ENCODE measurements around the gene MAPK8.
"Not testable (repeated sequence)": the region's sequence is repeated elsewhere in the genome, so short reads cannot be mapped to it uniquely, and the experiment has no call there.

The MAPK8 gene

GRCh38 chr10:48336978-48337599 is 30.6 kb downstream of the MAPK8 start:
- H3K27me3 ChIP-seq (replicated peaks; ENCODE audit: control insufficient read depth, insufficient read depth, low read length): no peaks in the 10 kb centered on the region
- TF ChIP-seq CTCF (IDR thresholded peaks at IDR 0.05; ENCODE audit: insufficient read depth, low read length, poor library complexity, severe bottlenecking): no peak
- peak; percentile 22 for DNase-seq (ENCODE audit: extremely low read depth, insufficient read length)
- no peaks in the 10 kb centered on the region for H3K36me3 ChIP-seq (ENCODE audit: control insufficient read depth, insufficient read depth, low read length)
- H3K4me3 ChIP-seq (replicated peaks; ENCODE audit: low read depth, low read length): no peak overlapping the region

DNA sequence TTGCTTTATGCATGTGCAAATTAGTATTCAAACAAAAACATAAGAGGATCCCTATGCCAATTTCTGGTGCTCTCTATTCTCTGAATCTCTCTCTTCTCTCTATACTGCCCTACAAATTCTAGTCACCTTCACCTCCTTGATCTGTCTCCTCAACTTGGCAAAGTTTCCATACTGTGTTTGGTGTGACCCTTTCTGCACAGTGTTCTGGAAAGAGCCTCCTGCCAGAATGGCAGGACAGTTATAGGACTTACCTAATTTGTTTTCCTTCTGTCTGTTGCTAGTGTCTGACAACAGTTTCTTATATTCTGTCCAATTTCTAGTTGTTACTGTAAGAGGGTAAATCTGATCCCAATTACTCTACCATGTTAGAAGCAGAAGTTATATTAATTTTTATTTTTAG is 34.3 kb downstream of the MAPK8 start:
- no peak for TF ChIP-seq CTCF (IDR thresholded peaks at IDR 0.05; ENCODE audit: insufficient read depth, low read length, poor library complexity, severe bottlenecking)

DNA sequence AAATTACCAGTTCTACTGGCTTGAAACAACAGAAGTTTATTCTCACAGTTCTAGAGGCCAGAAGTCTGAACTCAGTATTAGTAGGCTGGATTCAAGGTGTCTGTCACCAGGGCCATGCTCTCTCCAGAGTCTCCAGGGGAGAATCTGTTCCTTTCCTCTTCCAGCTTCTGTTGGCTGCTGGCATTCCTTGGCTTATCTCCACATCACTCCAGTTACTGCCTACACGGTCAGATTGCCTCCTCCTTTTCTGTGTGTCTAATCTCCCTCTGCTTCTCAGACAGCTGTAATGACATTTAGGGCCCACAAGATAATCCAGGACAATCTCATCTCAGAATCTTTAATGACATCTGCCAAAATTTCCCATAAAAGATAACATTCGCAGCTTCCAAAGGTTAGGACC is 36.6 kb downstream of the MAPK8 start:
- Histone ChIP-seq H3K36me3 (ENCODE audit: control insufficient read depth, insufficient read depth, low read length) (no peaks in the 10 kb centered on the region), H3K4me3 (replicated peaks; ENCODE audit: low read depth, low read length) (no peak overlapping the region)
- no peak for DNase-seq (ENCODE audit: extremely low read depth, insufficient read length)

More for the DNA sequence above, 34.3 kb downstream of the MAPK8 start:
- no peak for DNase-seq (ENCODE audit: extremely low read depth, insufficient read length)
- Histone ChIP-seq H3K4me3 (replicated peaks; ENCODE audit: low read depth, low read length) (no peak overlapping the region), H3K27me3 (replicated peaks; ENCODE audit: control insufficient read depth, insufficient read depth, low read length) (no peaks in the 10 kb centered on the region), H3K36me3 (ENCODE audit: control insufficient read depth, insufficient read depth, low read length) (no peaks in the 10 kb centered on the region)

GRCh38 chr10:48343921-48344598 is 37.6 kb downstream of the MAPK8 start:
- Histone ChIP-seq H3K27me3 (replicated peaks; ENCODE audit: control insufficient read depth, insufficient read depth, low read length) (no peaks in the 10 kb centered on the region), H3K4me3 (replicated peaks; ENCODE audit: low read depth, low read length) (no peak overlapping the region), H3K36me3 (ENCODE audit: control insufficient read depth, insufficient read depth, low read length) (no peaks in the 10 kb centered on the region)
- no peak for DNase-seq (ENCODE audit: extremely low read depth, insufficient read length)
- no peak for TF ChIP-seq CTCF (IDR thresholded peaks at IDR 0.05; ENCODE audit: insufficient read depth, low read length, poor library complexity, severe bottlenecking)

More for the DNA sequence above, 36.6 kb downstream of the MAPK8 start:
- no peak for TF ChIP-seq CTCF (IDR thresholded peaks at IDR 0.05; ENCODE audit: insufficient read depth, low read length, poor library complexity, severe bottlenecking)
- no peaks in the 10 kb centered on the region for H3K27me3 ChIP-seq (replicated peaks; ENCODE audit: control insufficient read depth, insufficient read depth, low read length)

GRCh38 chr10:48346248-48346647 is 39.8 kb downstream of the MAPK8 start:
- DNase-seq (ENCODE audit: extremely low read depth, insufficient read length); H3K36me3 ChIP-seq (ENCODE audit: control insufficient read depth, insufficient read depth, low read length); H3K27me3 ChIP-seq (replicated peaks; ENCODE audit: control insufficient read depth, insufficient read depth, low read length); H3K4me3 ChIP-seq (replicated peaks; ENCODE audit: low read depth, low read length): not testable (repeated sequence)

GRCh38 chr10:48347539-48347938 is 41.1 kb downstream of the MAPK8 start:
- not testable (repeated sequence) for DNase-seq (ENCODE audit: extremely low read depth, insufficient read length); H3K36me3 ChIP-seq (ENCODE audit: control insufficient read depth, insufficient read depth, low read length); H3K4me3 ChIP-seq (replicated peaks; ENCODE audit: low read depth, low read length); H3K27me3 ChIP-seq (replicated peaks; ENCODE audit: control insufficient read depth, insufficient read depth, low read length)

- H3K36me3 ChIP-seq (ENCODE audit: control insufficient read depth, insufficient read depth, low read length); H3K27me3 ChIP-seq (replicated peaks; ENCODE audit: control insufficient read depth, insufficient read depth, low read length); DNase-seq (ENCODE audit: extremely low read depth, insufficient read length); H3K4me3 ChIP-seq (replicated peaks; ENCODE audit: low read depth, low read length): not testable (repeated sequence)
These were observed 41.5 kb downstream of the MAPK8 start for GRCh38 chr10:48347943-48348342.
